ENCODE measurements around the gene OR4D1. TPM values are rescaled to one million over a fixed set of nuclear protein-coding genes. Genes with fewer than 3 reads are reported as not detected.

Gene OR4D1
- total and polyA plus RNA-seq, 9 of the 15 experiments (the other 6 are each of a cell fraction or from before 2014, with no cell fraction given) = not detected

DNA sequence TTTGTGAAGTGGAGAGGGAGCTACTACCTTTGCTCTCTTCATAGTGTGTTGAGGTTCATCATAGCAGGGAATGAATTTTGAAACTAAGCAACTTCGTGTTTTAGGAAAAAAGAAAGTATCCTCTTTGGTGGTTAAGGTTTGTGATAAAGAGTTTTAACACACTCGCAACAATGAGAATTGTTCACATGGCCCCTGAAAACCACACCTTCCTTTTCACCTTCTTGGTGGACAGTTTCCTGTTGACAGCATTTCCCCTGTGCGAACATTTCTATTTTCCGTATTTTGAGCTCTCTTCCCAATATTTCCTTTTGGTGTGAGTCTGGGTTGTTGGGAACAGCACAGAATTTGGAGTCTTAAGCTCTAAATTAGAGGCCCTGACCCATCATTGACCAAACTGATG lies 22.4 kb downstream of the OR4D1 start:
- BruUV-seq (replicated peaks) = no TSS peak
- no peak for DNase-seq (ENCODE audit: extremely low read depth in 1 of 4, low spot score in 3 of 4)
- ChIA-PET CTCF (ENCODE audit: low intra/inter-chr PET ratio) (interaction anchor here (0.9 kb wide), 1 partner anchor 10 kb away, joined by 3 read pairs; no protein-coding TSS in a partner anchor), POLR2A (no interaction called here)
- H3K9me3 ChIP-seq (replicated peaks; ENCODE audit: control insufficient read depth, insufficient read depth, low read depth, low read length) = no peaks in the 10 kb centered on the region
- H3K4me3 ChIP-seq = no peak overlapping the region
- H3K9ac ChIP-seq (ENCODE audit: insufficient read depth in 1 of 2, low read depth in 2 of 2, low read length in 2 of 2) = no peak overlapping the region
- H3K4me1 ChIP-seq (replicated peaks in 1 of 2; ENCODE audit: control insufficient read depth in 2 of 2, insufficient read depth in 2 of 2, low read length in 2 of 2) = no peaks in the 10 kb centered on the region
- in situ Hi-C loops (cut with MboI) = no loop called here
- intact Hi-C loops (cut with micrococcal nuclease) = no loop called here
- no peaks in the 10 kb centered on the region for H3K9me1 ChIP-seq (ENCODE audit: control insufficient read depth, insufficient read depth, low read length)
- H3K27me3 ChIP-seq (ENCODE audit: control insufficient read depth in 2 of 2, insufficient read depth in 2 of 2, low read length in 2 of 2) = peaks cover 21 to 35% of the 10 kb centered on the region in 2 experiments
- no peak for FAIRE-seq
- H3K79me2 ChIP-seq (ENCODE audit: control insufficient read depth, insufficient read depth, low read length) = no peaks in the 10 kb centered on the region
- no peak for ATAC-seq
- TF ChIP-seq HDAC8 (tag; IDR thresholded peaks at IDR 0.05) (no peak), NUFIP1 (IDR thresholded peaks at IDR 0.05; ENCODE audit: partially characterized antibody) (no peak), ZNF699 (CRISPR knock-in tag; IDR thresholded peaks at IDR 0.05; ENCODE audit: insufficient replicate concordance) (no peak), MAFK (IDR thresholded peaks at IDR 0.05; ENCODE audit: low read length) (no peak), XRCC5 (IDR thresholded peaks at IDR 0.05; ENCODE audit: low read depth, low read length) (no peak), KHSRP (IDR thresholded peaks at IDR 0.05) (no peak), BRCA1 (IDR thresholded peaks at IDR 0.05) (no peak), BRCA1 (CRISPR knock-in tag; IDR thresholded peaks at IDR 0.05) (no peak), FOS (IDR thresholded peaks at IDR 0.05; ENCODE audit: extremely low read depth, insufficient read length) (no peak), ZNF282 (CRISPR knock-in tag; IDR thresholded peaks at IDR 0.05) (no peak), ZNF408 (CRISPR knock-in tag; IDR thresholded peaks at IDR 0.05; ENCODE audit: low read depth) (no peak)
- TF ChIP-seq, protein P1, sequence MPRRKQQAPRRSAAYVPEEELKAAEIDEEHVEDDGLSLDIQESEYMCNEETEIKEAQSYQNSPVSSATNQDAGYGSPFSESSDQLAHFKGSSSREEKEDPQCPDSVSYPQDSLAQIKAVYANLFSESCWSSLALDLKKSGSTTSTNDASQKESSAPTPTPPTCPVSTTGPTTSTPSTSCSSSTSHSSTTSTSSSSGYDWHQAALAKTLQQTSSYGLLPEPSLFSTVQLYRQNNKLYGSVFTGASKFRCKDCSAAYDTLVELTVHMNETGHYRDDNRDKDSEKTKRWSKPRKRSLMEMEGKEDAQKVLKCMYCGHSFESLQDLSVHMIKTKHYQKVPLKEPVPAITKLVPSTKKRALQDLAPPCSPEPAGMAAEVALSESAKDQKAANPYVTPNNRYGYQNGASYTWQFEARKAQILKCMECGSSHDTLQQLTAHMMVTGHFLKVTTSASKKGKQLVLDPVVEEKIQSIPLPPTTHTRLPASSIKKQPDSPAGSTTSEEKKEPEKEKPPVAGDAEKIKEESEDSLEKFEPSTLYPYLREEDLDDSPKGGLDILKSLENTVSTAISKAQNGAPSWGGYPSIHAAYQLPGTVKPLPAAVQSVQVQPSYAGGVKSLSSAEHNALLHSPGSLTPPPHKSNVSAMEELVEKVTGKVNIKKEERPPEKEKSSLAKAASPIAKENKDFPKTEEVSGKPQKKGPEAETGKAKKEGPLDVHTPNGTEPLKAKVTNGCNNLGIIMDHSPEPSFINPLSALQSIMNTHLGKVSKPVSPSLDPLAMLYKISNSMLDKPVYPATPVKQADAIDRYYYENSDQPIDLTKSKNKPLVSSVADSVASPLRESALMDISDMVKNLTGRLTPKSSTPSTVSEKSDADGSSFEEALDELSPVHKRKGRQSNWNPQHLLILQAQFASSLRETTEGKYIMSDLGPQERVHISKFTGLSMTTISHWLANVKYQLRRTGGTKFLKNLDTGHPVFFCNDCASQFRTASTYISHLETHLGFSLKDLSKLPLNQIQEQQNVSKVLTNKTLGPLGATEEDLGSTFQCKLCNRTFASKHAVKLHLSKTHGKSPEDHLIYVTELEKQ (CRISPR knock-in tag; IDR thresholded peaks at IDR 0.05) = no peak
- TF ChIP-seq, protein P2, sequence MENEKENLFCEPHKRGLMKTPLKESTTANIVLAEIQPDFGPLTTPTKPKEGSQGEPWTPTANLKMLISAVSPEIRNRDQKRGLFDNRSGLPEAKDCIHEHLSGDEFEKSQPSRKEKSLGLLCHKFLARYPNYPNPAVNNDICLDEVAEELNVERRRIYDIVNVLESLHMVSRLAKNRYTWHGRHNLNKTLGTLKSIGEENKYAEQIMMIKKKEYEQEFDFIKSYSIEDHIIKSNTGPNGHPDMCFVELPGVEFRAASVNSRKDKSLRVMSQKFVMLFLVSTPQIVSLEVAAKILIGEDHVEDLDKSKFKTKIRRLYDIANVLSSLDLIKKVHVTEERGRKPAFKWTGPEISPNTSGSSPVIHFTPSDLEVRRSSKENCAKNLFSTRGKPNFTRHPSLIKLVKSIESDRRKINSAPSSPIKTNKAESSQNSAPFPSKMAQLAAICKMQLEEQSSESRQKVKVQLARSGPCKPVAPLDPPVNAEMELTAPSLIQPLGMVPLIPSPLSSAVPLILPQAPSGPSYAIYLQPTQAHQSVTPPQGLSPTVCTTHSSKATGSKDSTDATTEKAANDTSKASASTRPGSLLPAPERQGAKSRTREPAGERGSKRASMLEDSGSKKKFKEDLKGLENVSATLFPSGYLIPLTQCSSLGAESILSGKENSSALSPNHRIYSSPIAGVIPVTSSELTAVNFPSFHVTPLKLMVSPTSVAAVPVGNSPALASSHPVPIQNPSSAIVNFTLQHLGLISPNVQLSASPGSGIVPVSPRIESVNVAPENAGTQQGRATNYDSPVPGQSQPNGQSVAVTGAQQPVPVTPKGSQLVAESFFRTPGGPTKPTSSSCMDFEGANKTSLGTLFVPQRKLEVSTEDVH (IDR thresholded peaks at IDR 0.05; ENCODE audit: low read depth, partially characterized antibody) = no peak
- H4K20me1 ChIP-seq (replicated peaks; ENCODE audit: control insufficient read depth, insufficient read depth, low read length) = no peaks in the 10 kb centered on the region; the same call in 1 of the 2 replicates
- no peak overlapping the region for H3K4me2 ChIP-seq (ENCODE audit: insufficient read depth, low read length)
- H3K36me3 ChIP-seq (ENCODE audit: control insufficient read depth, insufficient read depth, low read length) = no peaks in the 10 kb centered on the region
- H2AFZ ChIP-seq (ENCODE audit: low read depth, low read length) = no peak overlapping the region
- 2% methylated on average over 4 of the region's 4 CpGs for WGBS (ENCODE audit: insufficient coverage, low coverage, missing lambda C conversion rate)
- no peak overlapping the region for H3K27ac ChIP-seq (ENCODE audit: extremely low read depth, low read depth, low read length)
